Adrenal gland (tissue), 12 donors: Measurements from ENCODE around the gene PLA2G12A. TPM values are rescaled to one million over a fixed set of nuclear protein-coding genes. Genes with fewer than 3 reads are reported as not detected.

Experiments used
- DNase-seq, 7 donors: peaks; one replicate each; pipeline ENCODE4 v3.0.0-alpha.2; 2019 to 2020
- H3K27ac ChIP-seq, 5 donors: fragments of 200-600 bp; sonication (generic) in 4 of 5; 1 replicate in 3 of 5; 2 replicates in 2 of 5; pipeline versions ENCODE4 v1.5.1 to v1.8.0; 2016 to 2020; ENCODE audit warnings: mild to moderate bottlenecking in 1 of 5
- H3K27me3 ChIP-seq: fragments of 200-600 bp; 2 replicates; pipeline ENCODE4 v1.8.0; 2021
- H3K36me3 ChIP-seq, 2 donors: fragments of 200-600 bp; replicated peaks in 1 of 2; 1 replicate in 1 of 2; 2 replicates in 1 of 2; pipeline versions ENCODE4 v1.5.1 to v1.8.0; 2018 to 2022
- H3K4me1 ChIP-seq, 2 donors: fragments of 200-600 bp; replicated peaks in 1 of 2; 1 replicate in 1 of 2; 2 replicates in 1 of 2; pipeline versions ENCODE4 v1.5.1 to v1.8.0; 2018 to 2021
- H3K4me3 ChIP-seq, 4 donors: fragments of 200-600 bp; sonication (generic) in 3 of 4; one replicate each; pipeline ENCODE4 v1.5.1; 2016 to 2018
- H3K9me3 ChIP-seq, 3 donors: fragments of 200-600 bp; sonication (generic) in 1 of 3; replicated peaks in 1 of 3; 1 replicate in 2 of 3; 2 replicates in 1 of 3; pipeline versions ENCODE4 v1.5.1 to v1.8.0; 2016 to 2021
- POLR2A ChIP-seq, 2 donors: fragments of 450-650 bp; IDR thresholded peaks; one replicate each; pipeline ENCODE4 v1.6.1; 2017; ENCODE audit warnings: antibody characterized with exemption in 2 of 2, mild to moderate bottlenecking in 2 of 2, moderate library complexity in 1 of 2
- WGBS, 4 donors: extraction: QIAGEN DNeasy Blood & Tissue Kit in 2 of 4; methylation state at CpG; one replicate each; pipeline versions ENCODE4 v1.1.5 to v1.1.7; 2013 to 2017; 5-methylcytosine and 5-hydroxymethylcytosine counted together
- intact Hi-C, 2 donors: fragments of 100-400 bp; cut with DNase I; formaldehyde crosslinking; loops; one replicate each; pipeline versions ENCODE4 v1.14.1 to v1.15.0; 2022 to 2023
- polyA plus RNA-seq, 3 donors: library from polyadenylated mRNA; stranded (reverse); fragments of 200-250 nt in 2 of 3; fragments of 350-450 nt in 1 of 3; fragmentation: Illumina TruSeq in 1 of 3; extraction: RNeasy Lipid Tissue Mini Kit (QIAGEN cat#74804) in 1 of 3; gene quantifications; one replicate each; pipeline ENCODE4 v1.2.3, GENCODE V29; 2013 to 2014
- total RNA-seq, 9 donors: library from RNA; depleted of rRNA in 4 of 9; stranded (reverse); fragments of >200 nt in 4 of 9; fragments of 120-200 nt in 1 of 9; fragmentation: NEBNext Ultra II Directional in 1 of 9; extraction: Animal tissue kit (Norgen Biotek cat#: 25700) in 1 of 9; gene quantifications; one replicate each; pipeline versions ENCODE4 v1.1.0 to v1.2.4, GENCODE V29; 2013 to 2023
- TF ChIP-seq, protein P1 (sequence below), 6 experiments: fragments of 450-650 bp in 4 of 6; fragments of 200-600 bp in 2 of 6; sonication (generic) in 1 of 6; IDR thresholded peaks; 1 replicate in 5 of 6; 2 replicates in 1 of 6; pipeline versions ENCODE4 v1.5.1 to v1.8.0; 2016 to 2021; ENCODE audit warnings: antibody characterized with exemption in 6 of 6, mild to moderate bottlenecking in 2 of 6, moderate library complexity in 1 of 6
- donor health status: healthy with polysubstance abuse.
- donor health status: Bipolar disorder and iron deficiency.
- donor health status: DM: yes; HTN: yes; CAD: no.
- donor health status: DM: no; HTN: no; CAD: no.
- donor health status: DM: no; HTN: no; CAD: no.
- donor health status: DM: yes; HTN: yes; CAD: no.

PLA2G12A gene
- total and polyA plus RNA-seq, 12 donors, result 10.7 to 67.0 (median 31.5) TPM

- Histone ChIP-seq H3K36me3 (peaks cover 0 to 1% of the 10 kb centered on the region in 2 donors), H3K27ac (no peak overlapping the region), H3K4me3 (no peak overlapping the region), H3K27me3 (no peaks in the 10 kb centered on the region), H3K9me3 (no peaks in the 10 kb centered on the region), H3K4me1 (no peaks in the 10 kb centered on the region)
- 39 to 58% (median 56%) methylated on average over 2 of the region's 2 CpGs for WGBS, 4 donors
- TF ChIP-seq, protein P1, sequence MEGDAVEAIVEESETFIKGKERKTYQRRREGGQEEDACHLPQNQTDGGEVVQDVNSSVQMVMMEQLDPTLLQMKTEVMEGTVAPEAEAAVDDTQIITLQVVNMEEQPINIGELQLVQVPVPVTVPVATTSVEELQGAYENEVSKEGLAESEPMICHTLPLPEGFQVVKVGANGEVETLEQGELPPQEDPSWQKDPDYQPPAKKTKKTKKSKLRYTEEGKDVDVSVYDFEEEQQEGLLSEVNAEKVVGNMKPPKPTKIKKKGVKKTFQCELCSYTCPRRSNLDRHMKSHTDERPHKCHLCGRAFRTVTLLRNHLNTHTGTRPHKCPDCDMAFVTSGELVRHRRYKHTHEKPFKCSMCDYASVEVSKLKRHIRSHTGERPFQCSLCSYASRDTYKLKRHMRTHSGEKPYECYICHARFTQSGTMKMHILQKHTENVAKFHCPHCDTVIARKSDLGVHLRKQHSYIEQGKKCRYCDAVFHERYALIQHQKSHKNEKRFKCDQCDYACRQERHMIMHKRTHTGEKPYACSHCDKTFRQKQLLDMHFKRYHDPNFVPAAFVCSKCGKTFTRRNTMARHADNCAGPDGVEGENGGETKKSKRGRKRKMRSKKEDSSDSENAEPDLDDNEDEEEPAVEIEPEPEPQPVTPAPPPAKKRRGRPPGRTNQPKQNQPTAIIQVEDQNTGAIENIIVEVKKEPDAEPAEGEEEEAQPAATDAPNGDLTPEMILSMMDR (IDR thresholded peaks at IDR 0.05), result no peak
- no peak for TF ChIP-seq POLR2A (IDR thresholded peaks at IDR 0.05)
- intact Hi-C loops, result no loop called here
- no peak for DNase-seq
These were observed 21.4 kb downstream of the PLA2G12A start for GRCh38 chr4:109708435-109708834.

GRCh38 chr4:109703664-109704361 is 26.1 kb downstream of the PLA2G12A start:
- Histone ChIP-seq H3K4me3 (peak overlapping the region; percentile 39 to 94 (median 68)), H3K36me3 (no peaks in the 10 kb centered on the region), H3K27me3 (no peaks in the 10 kb centered on the region), H3K9me3 (no peaks in the 10 kb centered on the region), H3K27ac (peak overlapping the region in 4 of 5 donors; percentile 71 to 95 (median 82)), H3K4me1 (peaks cover 6 to 12% of the 10 kb centered on the region in 2 donors)
- WGBS, 4 donors, result 10 to 16% (median 12%) methylated on average over 9 to 11 of the region's 11 CpGs
- intact Hi-C loops, result loop anchor here (5.0 kb wide), 2 partner anchors 103 to 113 kb away; partner anchors contain the start of gene GAR1 (in 1 of the 2)
- TF ChIP-seq, protein P1 (IDR thresholded peaks at IDR 0.05), result no peak
- no peak for TF ChIP-seq POLR2A (IDR thresholded peaks at IDR 0.05)
- DNase-seq, result no peak

GRCh38 chr4:109702950-109703663 is 26.8 kb downstream of the PLA2G12A start, which contains the start of gene CASP6:
Gene CASP6, minus strand, starts transcription at chr4:109703445. Its CDS starts 50 bp downstream, at chr4:109703395.
- Histone ChIP-seq H3K27ac (peak within 1 kb of the TSS; percentile 21 to 95 (median 80)), H3K4me3 (peak within 1 kb of the TSS; percentile 39 to 94 (median 68)), H3K4me1 (peaks cover 6 to 12% of the 10 kb centered on the region in 2 donors), H3K9me3 (no peaks in the 10 kb centered on the region), H3K36me3 (no peaks in the 10 kb centered on the region), H3K27me3 (no peaks in the 10 kb centered on the region)
- 0% methylated on average over 6 to 72 of the region's 72 CpGs for whole genome bisulfite sequencing, 4 donors
- peak; percentile 87 to 92 (median 91) for DNase-seq
- TF ChIP-seq POLR2A (IDR thresholded peaks at IDR 0.05), result peak; percentile 10 to 60
- TF ChIP-seq, protein P1 (IDR thresholded peaks at IDR 0.05), result peak; percentile 56 to 76 (median 66)
- intact Hi-C loops, result loop anchor here (5.0 kb wide), 2 partner anchors 104 to 114 kb away; partner anchors contain the start of gene GAR1 (in 1 of the 2)
